CD14-positive monocyte (primary cell): ENCODE data around the gene TIAM2. TPM values are rescaled to one million over a fixed set of nuclear protein-coding genes. Genes with fewer than 3 reads are reported as not detected.
"Not testable (repeated sequence)": the region's sequence is repeated elsewhere in the genome, so short reads cannot be mapped to it uniquely, and the experiment has no call there.

Source experiments
- DNase-seq, 3 donors: peaks; one replicate each; pipeline ENCODE4 v3.0.0-alpha.2; 2011 to 2022
- H2AFZ ChIP-seq: 2 replicates; pipeline ENCODE4 v1.6.0; 2012; ENCODE audit warnings: mild to moderate bottlenecking, low read depth, low read length, inconsistent platforms; ENCODE audit not compliant: insufficient read depth, poor library complexity, severe bottlenecking
- H3K27ac ChIP-seq, 2 donors: 1 replicate in 1 of 2; 2 replicates in 1 of 2; pipeline ENCODE4 v1.5.1; 2012 to 2013; ENCODE audit warnings: low read length in 2 of 2, control low read depth in 1 of 2, inconsistent platforms in 1 of 2, low read depth in 1 of 2, mild to moderate bottlenecking in 1 of 2
- H3K27me3 ChIP-seq, 2 donors: one replicate each; pipeline versions ENCODE4 v1.6.0 to v1.6.1; 2011 to 2013; ENCODE audit warnings: low read length in 2 of 2; ENCODE audit not compliant: control insufficient read depth in 2 of 2, insufficient read depth in 2 of 2
- H3K36me3 ChIP-seq, 2 donors: replicated peaks in 1 of 2; 1 replicate in 1 of 2; 2 replicates in 1 of 2; pipeline versions ENCODE4 v1.5.1 to v1.6.1; 2012 to 2013; ENCODE audit warnings: low read length in 2 of 2, control low read depth in 1 of 2, inconsistent platforms in 1 of 2, mild to moderate bottlenecking in 1 of 2; ENCODE audit not compliant: insufficient read depth in 2 of 2, control insufficient read depth in 1 of 2
- H3K4me1 ChIP-seq, 2 donors: 1 replicate in 1 of 2; 2 replicates in 1 of 2; pipeline versions ENCODE4 v1.5.1 to v1.6.1; 2012 to 2013; ENCODE audit warnings: low read length in 2 of 2, control low read depth in 1 of 2, inconsistent platforms in 1 of 2, mild to moderate bottlenecking in 1 of 2, moderate library complexity in 1 of 2; ENCODE audit not compliant: insufficient read depth in 2 of 2, control insufficient read depth in 1 of 2
- H3K4me2 ChIP-seq: replicated peaks from 2 replicates; pipeline ENCODE3; 2012; ENCODE audit warnings: low read length, moderate library complexity, mild to moderate bottlenecking; ENCODE audit not compliant: poor library complexity, severe bottlenecking; ENCODE audit errors: extremely low read depth
- H3K4me3 ChIP-seq, 3 experiments: fragments of 200-600 bp in 1 of 3; sonication (generic) in 1 of 3; replicated peaks in 1 of 3; 1 replicate in 2 of 3; 2 replicates in 1 of 3; pipeline ENCODE4 v1.5.1; 2011 to 2013; ENCODE audit warnings: low read length in 3 of 3, mild to moderate bottlenecking in 3 of 3, control low read depth in 2 of 3, low read depth in 2 of 3, inconsistent platforms in 1 of 3, moderate library complexity in 1 of 3
- H3K79me2 ChIP-seq: 2 replicates; pipeline ENCODE4 v1.6.0; 2012; ENCODE audit warnings: mild to moderate bottlenecking, control low read depth, inconsistent platforms, low read length, moderate library complexity; ENCODE audit not compliant: insufficient read depth
- H3K9ac ChIP-seq: 2 replicates; pipeline ENCODE4 v1.6.0; 2017; ENCODE audit warnings: low read length, mild to moderate bottlenecking; ENCODE audit not compliant: insufficient read depth, poor library complexity, severe bottlenecking
- H3K9me3 ChIP-seq, 2 donors: replicated peaks in 1 of 2; 1 replicate in 1 of 2; 2 replicates in 1 of 2; pipeline versions ENCODE4 v1.5.1 to v1.6.1; 2012 to 2013; ENCODE audit warnings: low read length in 2 of 2, control low read depth in 1 of 2; ENCODE audit not compliant: control insufficient read depth in 1 of 2, insufficient read depth in 1 of 2
- H4K20me1 ChIP-seq: 2 replicates; pipeline ENCODE4 v1.6.0; 2012; ENCODE audit warnings: mild to moderate bottlenecking, low read length, control low read depth, moderate library complexity; ENCODE audit not compliant: insufficient read depth
- H3K27ac Mint-ChIP-seq, 7 donors: one replicate each; pipeline ENCODE4 v1.8.0; 2020; ENCODE audit warnings: mild to moderate bottlenecking in 7 of 7, mixed read lengths in 7 of 7, moderate library complexity in 6 of 7, inconsistent platforms in 2 of 7
- H3K27me3 Mint-ChIP-seq, 3 donors: one replicate each; pipeline ENCODE4 v1.8.0; 2021 to 2022; ENCODE audit warnings: low read depth in 3 of 3, mild to moderate bottlenecking in 3 of 3, mixed read lengths in 3 of 3, moderate library complexity in 3 of 3, inconsistent platforms in 1 of 3
- H3K36me3 Mint-ChIP-seq, 2 donors: one replicate each; pipeline ENCODE4 v1.8.0; 2020; ENCODE audit warnings: mixed read lengths in 2 of 2, inconsistent platforms in 1 of 2, mild to moderate bottlenecking in 1 of 2
- H3K4me1 Mint-ChIP-seq: one replicate; pipeline ENCODE4 v1.8.0; 2020; ENCODE audit warnings: mild to moderate bottlenecking, mixed read lengths
- H3K4me3 Mint-ChIP-seq, 2 donors: one replicate each; pipeline ENCODE4 v1.8.0; 2020; ENCODE audit warnings: mild to moderate bottlenecking in 2 of 2, mixed read lengths in 2 of 2, moderate library complexity in 1 of 2
- H3K9me3 Mint-ChIP-seq, 7 donors: one replicate each; pipeline ENCODE4 v1.8.0; 2020 to 2022; ENCODE audit warnings: mixed read lengths in 7 of 7, mild to moderate bottlenecking in 6 of 7, moderate library complexity in 6 of 7, inconsistent platforms in 2 of 7
- CTCF ChIP-seq: fragments of 200-600 bp; IDR thresholded peaks from one replicate; pipeline ENCODE4 v1.8.0; 2022; ENCODE audit warnings: antibody characterized with exemption, mild to moderate bottlenecking
- WGBS: methylation state at CpG from one replicate; pipeline ENCODE4 v1.1.5; 2013; ENCODE audit warnings: missing lambda C conversion rate; ENCODE audit not compliant: insufficient coverage; 5-methylcytosine and 5-hydroxymethylcytosine counted together
- intact Hi-C, 2 donors: fragments of 100-400 bp; cut with micrococcal nuclease; formaldehyde crosslinking; loops; one replicate each; pipeline versions ENCODE4 v1.15.0 to v1.15.1; 2023
- polyA plus RNA-seq, 3 donors: library from polyadenylated mRNA; depleted of rRNA in 1 of 3; unstranded in 2 of 3; stranded (reverse) in 1 of 3; fragments of 300-500 nt in 2 of 3; fragments of >200 nt in 1 of 3; fragmentation: Illumina TruSeq in 2 of 3; gene quantifications; 1 replicate in 2 of 3; 2 replicates in 1 of 3; pipeline ENCODE4 v1.2.3, GENCODE V29; 2012 to 2021

TIAM2 gene
- polyA plus RNA-seq, 3 donors: 0.25 to 4.2 (median 0.67) TPM

GRCh38 chr6:155117256-155117655 is 122.1 kb downstream of the TIAM2 start:
- DNase-seq: no peak
- peaks cover 0 to 2% (median 0%) of the 10 kb centered on the region in 7 donors for H3K9me3 Mint-ChIP-seq
- 83% methylated on average over 6 of the region's 13 CpGs for WGBS
- H3K79me2 ChIP-seq: no peaks in the 10 kb centered on the region
- H3K27ac ChIP-seq: no peak overlapping the region
- no peak overlapping the region for H3K27ac Mint-ChIP-seq
- peaks cover 4 to 8% (median 5%) of the 10 kb centered on the region in 3 donors for H3K27me3 Mint-ChIP-seq
- peaks cover 11% of the 10 kb centered on the region for H3K4me1 Mint-ChIP-seq
- intact Hi-C loops: no loop called here
- no peaks in the 10 kb centered on the region for H3K36me3 ChIP-seq
- H3K9ac ChIP-seq: no peak overlapping the region
- H3K36me3 Mint-ChIP-seq: no peaks in the 10 kb centered on the region
- TF ChIP-seq CTCF: no peak
- no peaks in the 10 kb centered on the region for H3K27me3 ChIP-seq
- no peak overlapping the region for H3K4me3 ChIP-seq
- H3K4me2 ChIP-seq: no peak overlapping the region
- H3K4me3 Mint-ChIP-seq: no peak overlapping the region
- no peaks in the 10 kb centered on the region for H4K20me1 ChIP-seq
- H3K9me3 ChIP-seq: no peaks in the 10 kb centered on the region
- no peak overlapping the region for H2AFZ ChIP-seq
- no peaks in the 10 kb centered on the region for H3K4me1 ChIP-seq

GRCh38 chr6:155117785-155118184 is 122.7 kb downstream of the TIAM2 start:
- Mint-ChIP-seq H3K27me3 (peaks cover 4 to 8% (median 5%) of the 10 kb centered on the region in 3 donors), H3K9me3 (peaks cover 0 to 2% (median 0%) of the 10 kb centered on the region in 7 donors), H3K4me1 (peaks cover 11% of the 10 kb centered on the region), H3K27ac (peak overlapping the region in 1 of 7 donors; percentile 11), H3K4me3 (no peak overlapping the region), H3K36me3 (no peaks in the 10 kb centered on the region)
- no peaks in the 10 kb centered on the region for H3K4me1 ChIP-seq
- WGBS: no CpG with 5 or more reads among the region's 5 CpGs
- no peak overlapping the region for H3K4me2 ChIP-seq
- TF ChIP-seq CTCF: no peak
- DNase-seq: no peak
- no peaks in the 10 kb centered on the region for H3K79me2 ChIP-seq
- H2AFZ ChIP-seq: no peak overlapping the region
- H3K36me3 ChIP-seq: no peaks in the 10 kb centered on the region
- H3K27ac ChIP-seq: no peak overlapping the region
- intact Hi-C loops: no loop called here
- H3K27me3 ChIP-seq: no peaks in the 10 kb centered on the region
- H3K4me3 ChIP-seq: no peak overlapping the region
- H3K9ac ChIP-seq: no peak overlapping the region
- no peaks in the 10 kb centered on the region for H4K20me1 ChIP-seq
- no peaks in the 10 kb centered on the region for H3K9me3 ChIP-seq

GRCh38 chr6:155119201-155119600 is 124.1 kb downstream of the TIAM2 start:
- H3K4me3 Mint-ChIP-seq, H3K9me3 Mint-ChIP-seq, H3K4me2 ChIP-seq, H3K27ac ChIP-seq, H4K20me1 ChIP-seq, H3K9me3 ChIP-seq, H3K36me3 Mint-ChIP-seq, H3K27ac Mint-ChIP-seq, intact Hi-C loops, H2AFZ ChIP-seq, H3K27me3 ChIP-seq, DNase-seq, H3K4me1 ChIP-seq, H3K36me3 ChIP-seq, H3K27me3 Mint-ChIP-seq, H3K4me3 ChIP-seq, H3K79me2 ChIP-seq, H3K9ac ChIP-seq: not testable (repeated sequence)
- H3K4me1 Mint-ChIP-seq: peaks cover 11% of the 10 kb centered on the region
- WGBS: 100% methylated on average over 2 of the region's 5 CpGs
